Dermis blood vessel endothelial cell (primary cell): Measurements from ENCODE around the gene RRM1. TPM values are rescaled to one million over a fixed set of nuclear protein-coding genes. Genes with fewer than 3 reads are reported as not detected.
A peak's percentile ranks its signal among the peaks of the same experiment; 100 is the strongest.
"Not testable (repeated sequence)": the region's sequence is repeated elsewhere in the genome, so short reads cannot be mapped to it uniquely, and the experiment has no call there.

Experiments used
- DNase-seq: peaks from one replicate; pipeline ENCODE4 v3.0.0; 2010
- total RNA-seq: library from RNA; depleted of rRNA; stranded (reverse); fragments of >200 nt; gene quantifications from 2 replicates; pipeline ENCODE4 v1.2.3, GENCODE V29; 2014

Gene RRM1
- total RNA-seq = 68.8 and 173 TPM in 2 replicates

- peak; percentile 98 for DNase-seq
These were observed at the start of gene RRM1 for GRCh38 chr11:4094348-4095291. Gene RRM1 (plus strand): TSS chr11:4094799. CDS start chr11:4095013, 214 bp downstream.

GRCh38 chr11:4044976-4045646 is 49.5 kb upstream of the RRM1 start:
- DNase-seq = no peak

- DNase-seq = no peak
These were observed 46.3 kb upstream of the RRM1 start for GRCh38 chr11:4048340-4048739.

GRCh38 chr11:4049006-4049405 is 45.6 kb upstream of the RRM1 start:
- DNase-seq = no peak

- DNase-seq = no peak
These were observed 44.5 kb upstream of the RRM1 start for GRCh38 chr11:4050138-4050537.

- DNase-seq = not testable (repeated sequence)
These were observed 41.4 kb upstream of the RRM1 start for GRCh38 chr11:4053200-4053599.

GRCh38 chr11:4054643-4055042 is 40.0 kb upstream of the RRM1 start:
- no peak for DNase-seq

- DNase-seq = no peak
These were observed 35.2 kb upstream of the RRM1 start for GRCh38 chr11:4059424-4059823.

GRCh38 chr11:4060182-4060923 is 34.2 kb upstream of the RRM1 start:
- DNase-seq = peak; percentile 32

- DNase-seq = no peak
These were observed 32.9 kb upstream of the RRM1 start for GRCh38 chr11:4061700-4062099.

- DNase-seq = no peak
These were observed 31.3 kb upstream of the RRM1 start for GRCh38 chr11:4063348-4063747.

- DNase-seq = no peak
These were observed 30.2 kb upstream of the RRM1 start for GRCh38 chr11:4064278-4064955.

GRCh38 chr11:4065086-4065485 is 29.5 kb upstream of the RRM1 start:
- no peak for DNase-seq

- DNase-seq = no peak
These were observed 28.8 kb upstream of the RRM1 start for GRCh38 chr11:4065601-4066377.

- no peak for DNase-seq
These were observed 27.7 kb upstream of the RRM1 start for GRCh38 chr11:4066910-4067309.

GRCh38 chr11:4068962-4069361 is 25.6 kb upstream of the RRM1 start:
- no peak for DNase-seq

GRCh38 chr11:4071325-4071724 is 23.3 kb upstream of the RRM1 start:
- DNase-seq = no peak

GRCh38 chr11:4071914-4072313 is 22.7 kb upstream of the RRM1 start:
- no peak for DNase-seq

GRCh38 chr11:4072668-4073285 is 21.8 kb upstream of the RRM1 start:
- peak; percentile 90 for DNase-seq

- DNase-seq = no peak
These were observed 20.3 kb upstream of the RRM1 start for GRCh38 chr11:4074266-4074665.

GRCh38 chr11:4076774-4077173 is 17.8 kb upstream of the RRM1 start:
- DNase-seq = no peak
